ENCODE results near the gene WDR45B.

WDR45B gene

GRCh38 chr17:82642022-82642421 lies 6.2 kb downstream of the WDR45B start:
- no peak for TF ChIP-seq CTCF (conservative IDR thresholded peaks at IDR 0.05; ENCODE audit: control insufficient read depth, insufficient read depth, low read depth, low read length)
- H3K4me3 ChIP-seq (ENCODE audit: control insufficient read depth, low read depth, low read length): no peak overlapping the region
- DNase-seq (ENCODE audit: low read depth): no peak

GRCh38 chr17:82640036-82640435 lies 8.2 kb downstream of the WDR45B start:
- no peak for DNase-seq (ENCODE audit: low read depth)
- H3K4me3 ChIP-seq (ENCODE audit: control insufficient read depth, low read depth, low read length): no peak overlapping the region
- no peak for TF ChIP-seq CTCF (conservative IDR thresholded peaks at IDR 0.05; ENCODE audit: control insufficient read depth, insufficient read depth, low read depth, low read length)

- H3K4me3 ChIP-seq (ENCODE audit: control insufficient read depth, low read depth, low read length): no peak overlapping the region
- DNase-seq (ENCODE audit: low read depth): no peak
- no peak for TF ChIP-seq CTCF (conservative IDR thresholded peaks at IDR 0.05; ENCODE audit: control insufficient read depth, insufficient read depth, low read depth, low read length)
Measured at GRCh38 chr17:82639628-82640027, 8.6 kb downstream of the WDR45B start.

- H3K4me3 ChIP-seq (ENCODE audit: control insufficient read depth, low read depth, low read length): no peak overlapping the region
- no peak for TF ChIP-seq CTCF (conservative IDR thresholded peaks at IDR 0.05; ENCODE audit: control insufficient read depth, insufficient read depth, low read depth, low read length)
- no peak for DNase-seq (ENCODE audit: low read depth)
Measured at GRCh38 chr17:82638183-82638773, 10.0 kb downstream of the WDR45B start.

- no peak overlapping the region for H3K4me3 ChIP-seq (ENCODE audit: control insufficient read depth, low read depth, low read length)
- DNase-seq (ENCODE audit: low read depth): no peak
- no peak for TF ChIP-seq CTCF (conservative IDR thresholded peaks at IDR 0.05; ENCODE audit: control insufficient read depth, insufficient read depth, low read depth, low read length)
Measured at GRCh38 chr17:82636626-82637598, 11.3 kb downstream of the WDR45B start.

- no peak overlapping the region for H3K4me3 ChIP-seq (ENCODE audit: control insufficient read depth, low read depth, low read length)
- DNase-seq (ENCODE audit: low read depth): no peak
- TF ChIP-seq CTCF (conservative IDR thresholded peaks at IDR 0.05; ENCODE audit: control insufficient read depth, insufficient read depth, low read depth, low read length): no peak
Measured at GRCh38 chr17:82633343-82633742, 14.9 kb downstream of the WDR45B start.

All from fibroblast of mammary gland (primary cell).